GM13977 (cell line): ENCODE results near the gene SHKBP1.

Source experiments
- DNase-seq: peaks from one replicate; pipeline ENCODE4 v3.0.0; 2012; ENCODE audit warnings: low spot score
- CTCF ChIP-seq: IDR thresholded peaks from 2 replicates; pipeline ENCODE4 v1.5.1; 2012; ENCODE audit warnings: mild to moderate bottlenecking, control low read depth; ENCODE audit not compliant: insufficient read depth; ENCODE audit errors: extremely low read depth, missing control alignments
- in situ Hi-C: fragments of 300-500 bp; cut with MboI; formaldehyde crosslinking; loops from one replicate; pipeline ENCODE4 v1.12.0; 2022; ENCODE audit warnings: low sequenced_read_pairs, low pct_unique_long_range_greater_than_20kb, mixed read lengths, inconsistent platforms; ENCODE audit not compliant: unreplicated experiment

SHKBP1 gene

GRCh38 chr19:40638327-40638726, 61.7 kb downstream of the SHKBP1 start:
- in situ Hi-C loops = no loop called here
- TF ChIP-seq CTCF = no peak
- no peak for DNase-seq

GRCh38 chr19:40639638-40639982, 62.9 kb downstream of the SHKBP1 start:
- in situ Hi-C loops = no loop called here
- no peak for TF ChIP-seq CTCF
- no peak for DNase-seq

GRCh38 chr19:40640744-40641143, 64.1 kb downstream of the SHKBP1 start:
- in situ Hi-C loops = no loop called here
- no peak for DNase-seq
- no peak for TF ChIP-seq CTCF
